HL-60 (cell line): Measurements from ENCODE around the gene WFIKKN1.

ENCODE experiments used
- GABPA ChIP-seq: IDR thresholded peaks from 2 replicates; pipeline ENCODE4 v1.6.1; 2012; ENCODE audit warnings: low read depth
- POLR2AphosphoS5 ChIP-seq: IDR thresholded peaks from 2 replicates; pipeline ENCODE4 v1.6.1; 2012; ENCODE audit warnings: low read depth
- SPI1 ChIP-seq: IDR thresholded peaks from 2 replicates; pipeline ENCODE4 v1.6.1; 2012; ENCODE audit warnings: low read depth, mild to moderate bottlenecking, borderline replicate concordance
- TF ChIP-seq, protein P1 (sequence below): IDR thresholded peaks from one replicate; pipeline ENCODE4 v1.5.1; 2011; ENCODE audit warnings: low read length, control low read depth, inconsistent platforms; ENCODE audit not compliant: insufficient read depth
- TF ChIP-seq, protein P2 (sequence below): IDR thresholded peaks from 2 replicates; pipeline ENCODE4 v1.6.1; 2012; ENCODE audit warnings: low read depth; ENCODE audit not compliant: insufficient replicate concordance

DNA sequence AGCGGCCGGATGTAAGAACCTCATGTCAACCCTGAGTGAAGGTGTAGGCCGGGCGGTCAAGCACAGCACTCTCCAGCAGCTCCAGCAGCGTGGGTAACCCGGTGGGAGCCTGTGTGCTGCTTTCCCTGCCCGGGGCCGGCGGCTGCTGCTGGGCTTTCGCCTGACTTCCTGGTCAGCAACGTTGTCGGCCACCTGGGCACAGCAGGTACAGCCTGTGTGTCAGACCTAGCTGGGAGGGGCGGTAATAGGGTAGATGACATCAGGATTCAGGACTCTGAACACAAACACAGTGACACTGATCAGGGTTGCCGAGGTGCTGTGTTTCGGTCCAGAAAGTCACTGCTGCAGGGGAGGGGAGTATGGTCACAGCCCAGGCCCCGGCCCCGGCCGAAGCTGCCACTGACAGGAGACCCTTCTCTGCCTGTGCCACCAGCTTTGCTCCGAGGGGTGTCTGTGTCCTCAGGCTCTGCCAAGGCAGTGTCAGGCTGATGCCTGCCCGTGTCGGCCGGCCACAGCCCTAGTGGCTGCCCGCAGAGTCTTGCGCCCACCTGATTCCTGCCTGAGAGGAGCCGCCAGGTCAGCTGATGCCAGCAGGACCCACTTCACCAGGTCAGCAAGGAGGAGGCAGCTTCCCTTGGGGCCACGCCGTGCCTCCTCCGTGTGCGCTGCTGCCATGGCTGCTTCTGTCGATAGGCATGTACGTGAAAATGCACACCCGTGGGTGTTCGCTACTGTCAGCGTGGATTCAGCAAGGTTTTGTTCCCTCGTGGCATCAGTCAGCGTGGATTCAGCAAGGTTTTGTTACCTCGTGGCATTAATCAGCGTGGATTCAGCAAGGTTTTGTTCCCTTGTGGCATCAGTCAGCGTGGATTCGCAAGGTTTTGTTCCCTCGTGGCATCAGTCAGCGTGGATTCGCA is 31.7 kb upstream of the WFIKKN1 start:
- TF ChIP-seq, protein P1, sequence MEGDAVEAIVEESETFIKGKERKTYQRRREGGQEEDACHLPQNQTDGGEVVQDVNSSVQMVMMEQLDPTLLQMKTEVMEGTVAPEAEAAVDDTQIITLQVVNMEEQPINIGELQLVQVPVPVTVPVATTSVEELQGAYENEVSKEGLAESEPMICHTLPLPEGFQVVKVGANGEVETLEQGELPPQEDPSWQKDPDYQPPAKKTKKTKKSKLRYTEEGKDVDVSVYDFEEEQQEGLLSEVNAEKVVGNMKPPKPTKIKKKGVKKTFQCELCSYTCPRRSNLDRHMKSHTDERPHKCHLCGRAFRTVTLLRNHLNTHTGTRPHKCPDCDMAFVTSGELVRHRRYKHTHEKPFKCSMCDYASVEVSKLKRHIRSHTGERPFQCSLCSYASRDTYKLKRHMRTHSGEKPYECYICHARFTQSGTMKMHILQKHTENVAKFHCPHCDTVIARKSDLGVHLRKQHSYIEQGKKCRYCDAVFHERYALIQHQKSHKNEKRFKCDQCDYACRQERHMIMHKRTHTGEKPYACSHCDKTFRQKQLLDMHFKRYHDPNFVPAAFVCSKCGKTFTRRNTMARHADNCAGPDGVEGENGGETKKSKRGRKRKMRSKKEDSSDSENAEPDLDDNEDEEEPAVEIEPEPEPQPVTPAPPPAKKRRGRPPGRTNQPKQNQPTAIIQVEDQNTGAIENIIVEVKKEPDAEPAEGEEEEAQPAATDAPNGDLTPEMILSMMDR, result no peak
- no peak for TF ChIP-seq POLR2AphosphoS5
- TF ChIP-seq, protein P2, sequence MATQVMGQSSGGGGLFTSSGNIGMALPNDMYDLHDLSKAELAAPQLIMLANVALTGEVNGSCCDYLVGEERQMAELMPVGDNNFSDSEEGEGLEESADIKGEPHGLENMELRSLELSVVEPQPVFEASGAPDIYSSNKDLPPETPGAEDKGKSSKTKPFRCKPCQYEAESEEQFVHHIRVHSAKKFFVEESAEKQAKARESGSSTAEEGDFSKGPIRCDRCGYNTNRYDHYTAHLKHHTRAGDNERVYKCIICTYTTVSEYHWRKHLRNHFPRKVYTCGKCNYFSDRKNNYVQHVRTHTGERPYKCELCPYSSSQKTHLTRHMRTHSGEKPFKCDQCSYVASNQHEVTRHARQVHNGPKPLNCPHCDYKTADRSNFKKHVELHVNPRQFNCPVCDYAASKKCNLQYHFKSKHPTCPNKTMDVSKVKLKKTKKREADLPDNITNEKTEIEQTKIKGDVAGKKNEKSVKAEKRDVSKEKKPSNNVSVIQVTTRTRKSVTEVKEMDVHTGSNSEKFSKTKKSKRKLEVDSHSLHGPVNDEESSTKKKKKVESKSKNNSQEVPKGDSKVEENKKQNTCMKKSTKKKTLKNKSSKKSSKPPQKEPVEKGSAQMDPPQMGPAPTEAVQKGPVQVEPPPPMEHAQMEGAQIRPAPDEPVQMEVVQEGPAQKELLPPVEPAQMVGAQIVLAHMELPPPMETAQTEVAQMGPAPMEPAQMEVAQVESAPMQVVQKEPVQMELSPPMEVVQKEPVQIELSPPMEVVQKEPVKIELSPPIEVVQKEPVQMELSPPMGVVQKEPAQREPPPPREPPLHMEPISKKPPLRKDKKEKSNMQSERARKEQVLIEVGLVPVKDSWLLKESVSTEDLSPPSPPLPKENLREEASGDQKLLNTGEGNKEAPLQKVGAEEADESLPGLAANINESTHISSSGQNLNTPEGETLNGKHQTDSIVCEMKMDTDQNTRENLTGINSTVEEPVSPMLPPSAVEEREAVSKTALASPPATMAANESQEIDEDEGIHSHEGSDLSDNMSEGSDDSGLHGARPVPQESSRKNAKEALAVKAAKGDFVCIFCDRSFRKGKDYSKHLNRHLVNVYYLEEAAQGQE, result no peak
- TF ChIP-seq GABPA, result no peak
- no peak for TF ChIP-seq SPI1
